Eye (tissue), 1 donor: ENCODE data around the gene C1orf94.

Experiments
- DNase-seq: peaks from one replicate; pipeline ENCODE4 v3.0.0-alpha.2; 2015

Gene C1orf94

DNA sequence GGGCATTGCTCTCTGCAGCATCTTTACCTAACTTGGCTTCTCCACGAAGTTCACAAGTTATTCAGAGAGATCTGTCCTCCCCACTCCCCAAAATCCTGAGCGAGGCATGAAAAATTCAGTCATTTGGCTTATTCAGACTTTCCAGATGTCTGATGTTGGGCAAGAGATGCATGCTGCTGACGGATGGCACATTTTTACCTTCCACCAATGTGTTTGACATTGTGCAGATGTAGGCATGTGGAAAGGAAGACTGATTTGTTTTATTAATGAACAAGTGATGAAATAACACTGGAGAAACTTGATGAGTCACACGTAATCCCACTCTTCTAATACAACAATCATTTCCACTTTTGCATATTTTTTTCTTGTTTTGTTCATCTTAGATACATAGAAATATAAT lies 86.7 kb downstream of the C1orf94 start:
- DNase-seq: no peak

- DNase-seq: no peak
Measured at GRCh38 chr1:34265396-34265795, 88.7 kb downstream of the C1orf94 start.

DNA sequence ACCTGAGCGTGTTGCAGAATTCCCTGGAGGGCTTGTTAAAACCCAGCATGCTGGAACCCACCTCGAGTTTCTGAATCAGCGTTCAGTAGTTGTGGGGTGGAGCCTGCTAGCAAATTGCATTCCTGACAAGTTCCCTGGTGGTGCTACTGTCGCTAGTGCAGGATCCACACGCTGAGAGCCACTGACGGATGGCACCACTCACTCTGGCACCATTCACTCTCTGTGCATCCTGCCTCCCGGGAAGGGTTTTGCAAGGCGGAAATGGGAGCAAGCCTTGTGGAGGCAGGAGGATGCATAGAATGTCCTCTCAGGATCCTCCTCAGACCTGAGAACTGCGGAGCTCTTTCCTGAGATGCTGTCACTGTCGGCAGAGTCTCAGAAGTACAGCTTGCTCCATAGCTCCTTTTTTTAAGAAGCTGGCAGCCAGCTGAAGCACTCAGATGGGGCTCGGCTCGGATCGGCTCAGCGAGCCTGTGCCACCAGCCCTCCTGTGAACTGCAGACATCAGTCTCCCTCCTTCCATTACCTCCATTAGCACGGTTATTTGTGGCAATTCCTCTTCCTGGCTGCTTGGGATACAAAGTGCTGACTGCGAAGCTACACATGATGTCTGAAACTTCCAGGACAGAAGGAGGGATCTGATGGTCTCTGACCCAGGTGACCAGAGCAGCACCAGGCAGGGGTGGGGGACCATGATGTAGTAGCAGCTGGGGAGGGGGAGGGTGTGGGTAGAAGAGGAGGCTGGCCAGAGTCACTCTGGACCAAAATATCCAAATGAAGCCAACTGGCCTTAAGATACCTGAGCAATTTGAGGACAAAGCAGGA lies 89.6 kb downstream of the C1orf94 start:
- peak; percentile 30 for DNase-seq

DNA sequence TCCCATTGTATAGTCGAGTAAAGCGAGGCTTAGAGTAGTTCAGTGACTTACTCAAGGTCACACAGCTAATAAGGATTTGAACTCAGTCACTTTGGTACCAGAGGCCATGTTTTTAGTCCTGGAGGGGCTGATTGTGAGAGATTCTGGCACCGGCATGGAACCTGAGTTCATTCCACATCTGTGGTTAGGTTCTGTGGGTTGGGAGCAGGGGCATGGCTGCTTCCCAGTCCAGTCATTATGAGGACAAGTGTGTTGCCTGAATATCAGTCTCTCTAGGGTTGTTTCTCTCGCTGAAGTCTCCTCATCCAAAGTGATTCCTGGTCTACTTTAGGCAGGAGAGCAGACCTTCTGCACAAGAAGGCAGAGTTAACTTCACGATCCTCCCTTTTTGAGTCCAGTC lies 90.6 kb downstream of the C1orf94 start:
- DNase-seq: no peak

GRCh38 chr1:34268311-34268954 lies 91.7 kb downstream of the C1orf94 start:
- no peak for DNase-seq
